ENCODE results near the gene ANXA11. TPM values are rescaled to one million over a fixed set of nuclear protein-coding genes. Genes with fewer than 3 reads are reported as not detected.
"Not testable (repeated sequence)": the region's sequence is repeated elsewhere in the genome, so short reads cannot be mapped to it uniquely, and the experiment has no call there.

Gene ANXA11
- total RNA-seq, 1 donor from 2014 or later = 102 TPM

- peak; percentile 21 for DNase-seq (ENCODE audit: low read depth)
These were observed 59.7 kb downstream of the ANXA11 start for GRCh38 chr10:80145406-80146308.

DNA sequence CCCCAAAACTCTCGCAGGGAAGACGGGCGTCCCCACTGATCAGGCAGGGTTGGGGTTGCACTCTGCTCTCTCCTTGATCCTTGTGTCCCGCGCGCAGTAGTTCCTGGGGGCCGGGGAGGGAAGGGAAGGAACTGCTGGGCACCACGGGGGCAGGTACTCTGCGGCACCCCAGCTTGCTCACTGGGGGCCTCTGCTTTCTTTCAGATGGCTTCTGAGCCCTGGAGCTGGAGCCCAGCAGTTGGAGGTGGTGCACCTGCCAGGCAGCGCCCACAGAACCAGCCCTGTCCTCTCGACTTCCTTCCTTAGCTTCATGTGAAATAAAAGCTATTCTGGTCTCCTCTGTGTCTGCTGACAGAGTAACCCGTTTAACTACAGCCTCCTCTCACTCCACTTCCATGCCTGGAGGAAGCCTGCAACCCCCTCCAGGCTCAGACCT is 60.6 kb downstream of the ANXA11 start:
- DNase-seq (ENCODE audit: low read depth) = no peak

- no peak for DNase-seq (ENCODE audit: low read depth)
These were observed 61.2 kb downstream of the ANXA11 start for GRCh38 chr10:80144067-80144695.

DNA sequence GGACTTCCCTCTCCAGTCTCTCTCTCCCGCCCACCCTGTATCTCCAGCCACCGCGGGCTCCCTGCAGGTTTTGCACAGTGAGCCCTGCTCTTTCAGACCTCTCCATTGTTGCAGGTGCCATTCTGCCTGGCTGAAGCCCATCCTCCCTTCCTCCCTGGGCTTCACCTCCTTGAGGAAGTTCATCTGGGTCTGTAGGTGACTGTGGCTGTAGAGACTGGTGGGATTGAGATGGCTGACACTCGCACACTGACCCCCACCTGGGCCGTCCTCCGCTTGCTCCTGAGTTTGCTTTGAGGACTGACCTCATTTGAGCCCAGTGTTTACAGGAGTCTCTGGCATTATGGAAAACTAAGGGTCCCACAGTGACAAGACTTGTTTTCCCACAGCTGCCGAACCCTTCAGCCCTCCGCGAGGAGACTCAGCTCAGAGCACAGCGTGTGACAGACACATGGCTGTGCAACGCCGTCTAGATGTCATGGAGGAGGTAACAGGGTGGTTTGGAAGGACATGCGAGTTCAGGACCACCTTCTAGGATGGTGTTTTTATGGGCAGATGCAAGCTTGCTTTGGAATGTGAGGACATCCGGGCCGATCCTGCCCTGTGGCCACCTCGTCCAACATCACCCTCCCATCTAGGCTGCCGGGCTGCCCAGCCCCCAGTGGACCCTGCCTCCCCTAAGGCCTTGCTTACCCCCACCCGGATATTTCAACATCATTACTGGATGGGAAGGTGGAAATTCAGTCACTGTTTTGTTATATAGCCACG is 63.5 kb downstream of the ANXA11 start:
- no peak for DNase-seq (ENCODE audit: low read depth)

DNA sequence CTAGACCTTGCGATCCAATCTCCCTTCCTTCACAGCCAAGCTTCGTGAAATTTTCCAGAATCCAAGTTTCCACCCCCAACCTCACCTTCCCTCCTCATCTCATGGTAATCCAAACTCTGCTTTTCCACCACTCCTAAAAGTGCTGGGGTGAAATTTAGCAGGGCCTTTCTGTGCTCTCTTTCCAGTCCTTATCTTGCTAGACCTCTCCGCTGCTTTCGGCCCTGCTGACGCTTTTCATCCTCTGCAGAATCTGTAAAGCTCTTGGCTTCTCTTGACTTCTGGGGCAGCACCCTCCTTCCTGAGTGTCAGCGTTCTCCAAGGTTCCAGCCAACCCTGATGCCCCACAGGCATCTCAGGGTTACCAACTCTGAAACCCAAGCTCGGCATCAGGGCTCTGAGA is 65.1 kb downstream of the ANXA11 start:
- no peak for DNase-seq (ENCODE audit: low read depth)

DNA sequence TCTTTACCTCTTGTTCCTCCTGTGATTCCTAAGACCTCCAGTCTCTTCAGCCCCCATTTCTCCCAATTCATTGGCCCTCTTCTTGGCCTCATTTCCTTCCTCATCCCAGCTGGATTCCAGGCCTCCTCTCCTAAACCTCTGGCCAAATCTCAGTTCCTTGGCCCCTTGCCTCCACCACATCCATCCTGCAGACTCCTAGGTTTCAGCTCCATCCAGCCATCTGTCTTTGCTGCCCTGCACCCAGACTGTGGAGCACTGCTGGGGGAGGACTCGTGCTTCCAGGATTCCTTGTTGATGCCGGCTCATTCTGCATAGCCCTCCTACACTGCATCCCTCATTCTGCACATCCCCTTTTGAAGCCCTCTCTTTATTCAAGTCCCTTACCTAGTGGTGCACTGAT is 66.1 kb downstream of the ANXA11 start:
- no peak for DNase-seq (ENCODE audit: low read depth)

DNA sequence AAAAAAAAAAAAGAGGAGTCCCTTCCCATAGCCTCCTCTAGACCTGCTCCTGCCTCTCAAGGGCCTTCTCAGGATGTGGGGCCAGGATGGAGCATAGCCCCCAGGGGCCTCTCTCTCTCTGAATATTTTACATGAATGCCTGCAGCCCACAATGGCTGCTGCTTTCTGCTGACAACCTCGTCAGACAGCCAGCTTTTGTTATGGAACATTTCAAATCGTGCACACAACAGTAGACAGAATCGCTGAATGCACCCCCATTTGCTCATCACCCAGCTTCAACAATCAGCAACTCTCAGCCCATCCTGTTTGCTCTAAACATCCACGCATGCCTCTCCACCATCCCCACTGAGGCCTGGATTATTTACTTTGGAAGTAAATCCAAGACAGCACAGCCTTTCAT is 67.4 kb downstream of the ANXA11 start:
- no peak for DNase-seq (ENCODE audit: low read depth)

GRCh38 chr10:80137031-80137862 is 68.1 kb downstream of the ANXA11 start:
- DNase-seq (ENCODE audit: low read depth) = no peak

DNA sequence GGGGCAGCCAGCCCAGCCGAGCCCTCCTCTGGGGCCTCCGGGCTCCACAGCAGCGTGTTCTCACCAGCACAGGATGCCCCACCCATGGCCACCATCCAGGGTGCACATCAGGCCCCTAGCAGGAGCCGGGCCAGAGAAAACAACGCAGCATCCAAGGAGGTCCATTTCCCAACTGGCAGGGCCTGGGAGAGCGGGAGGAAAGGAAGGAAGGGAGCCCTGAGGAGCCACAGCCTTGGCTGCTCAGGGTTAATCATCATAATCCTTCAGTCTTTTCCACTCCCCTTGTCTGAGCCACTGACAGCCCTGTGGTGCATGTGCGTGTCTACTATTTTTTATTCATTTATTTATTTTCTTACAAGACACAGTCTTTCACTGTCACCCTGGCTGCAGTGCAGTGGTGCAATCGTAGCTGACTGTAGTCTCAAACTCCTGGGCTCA is 69.2 kb downstream of the ANXA11 start:
- no peak for DNase-seq (ENCODE audit: low read depth)

DNA sequence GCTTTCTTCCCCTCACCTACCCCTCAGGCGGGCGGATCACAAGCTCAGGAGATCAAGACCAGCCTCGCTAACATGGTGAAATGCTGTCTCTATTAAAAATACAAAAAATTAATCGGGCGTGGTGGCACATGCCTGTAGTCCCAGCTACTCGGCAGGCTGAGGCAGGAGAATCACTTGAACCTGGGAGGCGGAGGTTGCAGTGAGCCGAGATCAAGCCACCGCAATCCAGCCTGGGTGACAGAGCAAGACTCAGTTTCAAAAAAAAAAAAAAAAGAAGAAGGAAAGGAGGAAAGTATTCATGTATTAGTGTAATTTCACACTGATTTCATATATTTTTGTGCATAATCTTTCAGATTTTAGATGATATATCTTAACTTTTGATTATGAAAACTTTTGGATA is 71.7 kb downstream of the ANXA11 start:
- not testable (repeated sequence) for DNase-seq (ENCODE audit: low read depth)

GRCh38 chr10:80133206-80133605 is 72.1 kb downstream of the ANXA11 start:
- DNase-seq (ENCODE audit: low read depth) = no peak

DNA sequence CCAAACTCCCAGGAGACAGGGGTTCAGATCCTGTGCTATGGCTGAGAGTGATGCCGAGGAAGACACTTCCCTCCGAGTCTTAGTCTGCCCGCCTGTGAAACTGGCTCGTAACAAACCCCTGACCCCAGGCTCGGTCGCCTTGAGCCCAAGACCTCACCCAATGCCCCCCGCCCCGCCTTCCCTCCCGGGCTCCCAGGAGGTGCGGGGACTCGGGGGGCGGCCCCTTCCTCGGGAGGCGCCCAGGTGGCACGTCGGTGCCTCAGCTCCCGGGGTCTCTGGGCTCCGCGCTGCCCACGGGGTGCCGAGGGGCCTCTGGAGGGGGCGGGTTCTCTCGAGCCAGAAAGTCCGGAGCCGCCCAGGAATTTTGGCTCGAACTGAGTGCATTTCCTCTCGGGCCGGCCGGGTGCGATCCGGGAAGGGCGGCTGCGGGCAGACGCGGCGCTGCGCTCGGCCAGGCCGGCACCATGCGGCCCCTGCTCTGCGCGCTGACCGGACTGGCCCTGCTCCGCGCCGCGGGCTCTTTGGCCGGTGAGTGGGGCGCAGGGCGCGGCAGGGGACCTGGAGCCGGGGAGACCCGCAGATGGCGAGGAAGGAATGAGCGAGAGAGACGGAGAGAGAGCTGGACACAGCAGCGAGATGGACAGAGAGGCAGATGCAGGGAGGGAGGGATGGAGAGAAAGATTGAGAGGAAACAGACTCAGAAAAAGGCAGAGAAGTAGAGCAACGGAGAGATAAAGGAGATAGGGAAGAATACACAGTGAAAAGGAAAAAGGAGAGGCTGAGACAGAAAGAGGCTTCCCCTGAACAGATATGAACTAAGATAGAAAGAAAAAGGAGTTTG is 72.8 kb downstream of the ANXA11 start, which contains the start of gene PLAC9:
TSS of gene PLAC9 (plus strand) at position 432 of the 841 bp plus-strand sequence. CDS start at position 465, 33 bp downstream.
- no peak for DNase-seq (ENCODE audit: low read depth)

DNA sequence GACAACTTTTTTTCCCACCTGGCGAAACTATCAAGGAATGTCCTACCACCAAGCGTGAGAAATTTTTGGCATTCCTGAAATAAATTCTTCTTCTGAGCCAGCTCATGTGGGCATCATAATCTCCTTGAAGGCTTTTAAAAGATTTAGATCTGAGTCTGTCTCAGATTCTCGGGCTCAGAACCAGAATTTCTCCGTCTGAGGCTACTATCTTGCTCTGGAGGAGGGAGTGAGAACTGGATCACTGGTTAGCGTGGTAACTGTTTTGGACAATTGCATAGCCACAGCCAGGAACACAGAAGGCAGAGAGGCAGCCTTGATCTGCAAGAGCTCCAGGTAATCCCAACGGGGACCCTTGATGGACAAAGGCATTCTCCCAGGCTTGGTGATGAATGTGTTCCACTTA is 73.8 kb downstream of the ANXA11 start:
- DNase-seq (ENCODE audit: low read depth) = peak; percentile 22

DNA sequence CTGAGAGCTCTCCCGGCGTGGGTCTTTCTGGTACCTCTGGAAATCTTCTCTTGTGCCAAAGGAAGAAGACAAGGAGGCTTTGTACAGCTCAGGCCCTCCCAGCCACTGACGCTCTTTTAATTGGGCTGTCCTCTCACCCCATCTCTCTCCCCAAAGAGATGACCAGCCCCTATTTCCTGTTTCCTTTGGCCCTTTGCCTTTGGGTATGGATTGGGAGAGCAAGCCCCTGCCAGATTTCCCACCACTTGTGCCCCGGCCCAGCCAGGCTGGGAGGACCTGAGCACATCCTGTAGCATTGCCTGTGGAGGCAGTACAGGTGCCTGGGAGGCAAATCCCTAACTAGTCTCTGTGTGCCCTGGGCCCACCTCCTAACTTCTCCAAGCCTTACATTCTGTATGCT is 78.5 kb downstream of the ANXA11 start:
- DNase-seq (ENCODE audit: low read depth) = no peak

DNA sequence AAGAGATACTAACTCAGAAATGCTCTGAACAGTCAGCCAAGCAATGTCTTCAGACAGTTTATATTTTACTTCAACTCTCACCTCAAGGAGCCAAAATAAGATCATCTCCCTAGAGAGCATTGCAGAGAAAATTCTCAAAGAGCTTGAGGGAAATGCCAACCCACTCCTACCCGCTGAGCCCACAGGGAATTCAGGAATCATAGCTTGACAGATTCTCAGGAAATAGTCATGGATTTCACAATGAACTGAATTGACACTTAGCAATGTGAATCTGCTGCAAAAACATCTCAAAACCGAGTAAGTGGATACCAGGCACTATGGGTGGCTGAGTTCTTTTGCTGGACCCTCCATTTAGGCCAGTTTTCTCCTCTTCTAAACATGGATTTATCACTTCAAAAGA is 82.6 kb downstream of the ANXA11 start:
- no peak for DNase-seq (ENCODE audit: low read depth)

DNA sequence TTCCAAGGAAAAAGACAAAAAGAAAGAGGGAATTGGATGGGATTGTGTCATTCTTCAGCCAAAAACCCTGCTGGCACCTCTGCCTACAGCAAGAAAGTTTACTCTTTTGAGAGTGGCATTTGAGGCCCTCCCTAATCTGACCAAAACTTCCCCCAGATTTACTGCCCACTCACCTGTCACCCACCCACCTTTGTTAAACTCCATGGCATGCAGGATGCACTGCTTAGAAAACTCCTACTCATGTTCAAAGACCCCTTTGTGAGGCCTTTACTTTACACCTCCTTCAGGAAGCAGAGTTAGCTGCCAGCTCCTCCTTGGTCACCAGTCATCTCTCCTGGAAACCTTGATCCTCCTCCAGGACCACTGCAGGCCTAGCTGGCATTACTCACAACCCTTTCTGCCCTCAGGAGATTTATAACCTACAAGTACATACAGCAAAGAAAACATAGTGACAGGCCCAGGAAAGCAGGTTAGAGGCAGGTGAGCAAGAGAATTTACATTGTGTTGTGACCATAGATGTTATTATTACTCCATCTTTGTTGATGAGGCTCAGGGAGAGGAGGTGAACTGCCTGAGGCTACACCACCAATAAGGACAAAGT is 83.1 kb downstream of the ANXA11 start:
- peak; percentile 12 for DNase-seq (ENCODE audit: low read depth)

DNA sequence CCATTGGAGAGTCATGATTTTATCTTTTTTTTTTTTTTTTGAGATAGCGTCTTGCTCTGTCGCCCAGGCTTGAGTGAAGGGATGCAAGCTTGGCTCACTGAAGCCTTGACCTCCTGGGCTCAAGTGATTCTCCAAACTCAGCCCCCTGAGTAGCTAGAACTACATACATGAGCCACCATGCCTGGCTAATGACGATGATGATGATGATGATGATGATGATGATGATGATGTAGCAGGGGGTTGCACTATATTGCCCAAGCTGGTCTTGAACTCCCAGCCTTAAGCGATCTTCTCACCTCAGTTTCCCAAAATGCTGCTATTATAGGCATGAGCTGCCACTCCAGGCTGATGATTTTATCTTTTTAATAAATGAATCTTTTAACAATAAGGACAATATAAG is 86.7 kb downstream of the ANXA11 start:
- no peak for DNase-seq (ENCODE audit: low read depth)

DNA sequence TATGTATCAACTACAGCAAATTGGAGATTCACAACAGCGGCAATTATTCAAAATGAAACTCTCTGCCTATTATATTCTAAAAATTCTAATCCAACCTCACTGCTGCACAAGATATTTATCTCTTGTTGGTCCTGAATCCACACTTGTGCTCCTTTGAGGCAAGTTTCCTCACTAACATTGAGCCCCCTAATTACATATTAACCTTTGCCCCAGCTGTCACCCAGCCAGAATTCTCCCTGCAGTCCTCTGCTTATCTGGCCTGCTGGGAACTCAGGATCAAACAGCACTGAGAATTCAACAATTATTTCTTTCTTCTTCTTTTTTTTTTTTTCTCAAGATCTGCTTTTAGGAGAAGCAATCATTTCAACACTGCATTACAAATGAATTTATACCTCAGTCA is 94.4 kb downstream of the ANXA11 start:
- DNase-seq (ENCODE audit: low read depth) = no peak

- DNase-seq (ENCODE audit: low read depth) = no peak
These were observed 96.6 kb downstream of the ANXA11 start for GRCh38 chr10:80108576-80109239.
